GM12872 (cell line): ENCODE measurements around the gene FLT3.

Source experiments
- CTCF ChIP-seq: IDR thresholded peaks from 3 replicates; pipeline ENCODE4 v1.5.1; 2011; ENCODE audit warnings: low read depth, mild to moderate bottlenecking, low read length, moderate library complexity; ENCODE audit not compliant: insufficient read depth

The FLT3 gene

GRCh38 chr13:28137596-28137995 is 37.2 kb upstream of the FLT3 start:
- no peak for TF ChIP-seq CTCF

GRCh38 chr13:28136916-28137315 is 36.5 kb upstream of the FLT3 start:
- TF ChIP-seq CTCF = no peak

- TF ChIP-seq CTCF = no peak
These were observed 31.3 kb upstream of the FLT3 start for GRCh38 chr13:28131646-28132045.

- no peak for TF ChIP-seq CTCF
These were observed 29.7 kb upstream of the FLT3 start for GRCh38 chr13:28129911-28130693.

- no peak for TF ChIP-seq CTCF
These were observed 28.6 kb upstream of the FLT3 start for GRCh38 chr13:28128926-28129325.

GRCh38 chr13:28128030-28128429 is 27.7 kb upstream of the FLT3 start:
- TF ChIP-seq CTCF = no peak

- TF ChIP-seq CTCF = no peak
These were observed 20.8 kb upstream of the FLT3 start for GRCh38 chr13:28121224-28121623.

- no peak for TF ChIP-seq CTCF
These were observed 19.9 kb upstream of the FLT3 start for GRCh38 chr13:28120317-28120716.
